H1 (cell line): ENCODE measurements around the gene VTI1B. TPM values are rescaled to one million over a fixed set of nuclear protein-coding genes. Genes with fewer than 3 reads are reported as not detected.

ENCODE experiments used
- CTCF ChIA-PET: fragments of 300-600 bp; sonication (Branson Sonifier 250); formaldehyde crosslinking; loops from one replicate; lab custom pipeline; 2021; ENCODE audit not compliant: partially characterized antibody; lab: Charles Lee
- POLR2A ChIA-PET: fragments of 300-600 bp; sonication (Branson Sonifier 250); formaldehyde crosslinking; loops from one replicate; lab custom pipeline; 2021; ENCODE audit warnings: inconsistent platforms; ENCODE audit not compliant: partially characterized antibody; lab: Charles Lee
- DNase-seq, 2 experiments: peaks; one replicate each; pipeline versions ENCODE4 v3.0.0 to v3.0.0-alpha.2; 2010 to 2022; ENCODE audit warnings: low spot score in 2 of 2, low read depth in 1 of 2, mixed read lengths in 1 of 2
- FAIRE-seq: peaks from 2 replicates; lab custom pipeline; 2011; peaks lifted over from hg19 to GRCh38; lab: Jason Lieb, UNC
- H2AFZ ChIP-seq: 2 replicates; pipeline ENCODE4 v1.8.1; 2012; ENCODE audit warnings: low read length, inconsistent platforms
- H2AK5ac ChIP-seq: 2 replicates; pipeline ENCODE4 v1.6.1; 2013; ENCODE audit warnings: low read depth, low read length
- H2BK120ac ChIP-seq: replicated peaks from 2 replicates; pipeline ENCODE3; 2013; ENCODE audit warnings: low read depth, low read length, inconsistent platforms
- H2BK12ac ChIP-seq: 2 replicates; pipeline ENCODE4 v1.6.1; 2013; ENCODE audit warnings: low read depth, low read length
- H2BK15ac ChIP-seq: 2 replicates; pipeline ENCODE4 v1.6.1; 2013; ENCODE audit warnings: low read length
- H2BK20ac ChIP-seq: 2 replicates; pipeline ENCODE4 v1.6.1; 2013; ENCODE audit warnings: low read length
- H2BK5ac ChIP-seq: 2 replicates; pipeline ENCODE4 v1.6.1; 2013; ENCODE audit warnings: low read depth, low read length
- H3K14ac ChIP-seq: 2 replicates; pipeline ENCODE4 v1.6.1; 2013; ENCODE audit warnings: inconsistent platforms; ENCODE audit not compliant: insufficient read length
- H3K18ac ChIP-seq: 2 replicates; pipeline ENCODE4 v1.6.1; 2013; ENCODE audit warnings: low read length; ENCODE audit errors: extremely low read depth
- H3K23ac ChIP-seq: 2 replicates; pipeline ENCODE4 v1.6.1; 2013; ENCODE audit warnings: inconsistent platforms; ENCODE audit not compliant: insufficient read length
- H3K23me2 ChIP-seq: 2 replicates; pipeline ENCODE4 v1.6.1; 2013; ENCODE audit warnings: low read depth, low read length
- H3K27ac ChIP-seq: 2 replicates; pipeline ENCODE4 v1.6.1; 2011; ENCODE audit warnings: low read depth, low read length, inconsistent platforms
- H3K27me3 ChIP-seq, 4 experiments: replicated peaks in 1 of 4; 1 replicate in 1 of 4; 2 replicates in 3 of 4; pipeline versions ENCODE4 v1.6.1 to v1.8.1; 2011 to 2013; ENCODE audit warnings: low read length in 3 of 4, mild to moderate bottlenecking in 3 of 4, inconsistent platforms in 2 of 4, mixed read lengths in 2 of 4, moderate library complexity in 1 of 4; ENCODE audit not compliant: control insufficient read depth in 3 of 4, insufficient read depth in 3 of 4; ENCODE audit errors: extremely low read depth in 1 of 4
- H3K36me3 ChIP-seq, 4 experiments: 2 replicates each; pipeline versions ENCODE4 v1.6.1 to v1.8.1; 2011 to 2013; ENCODE audit warnings: mild to moderate bottlenecking in 4 of 4, low read length in 3 of 4, moderate library complexity in 2 of 4, control low read depth in 1 of 4, inconsistent platforms in 1 of 4; ENCODE audit not compliant: insufficient read depth in 4 of 4, control insufficient read depth in 2 of 4
- H3K4ac ChIP-seq: replicated peaks from 2 replicates; pipeline ENCODE3; 2013; ENCODE audit warnings: low read length, low read depth, mixed read lengths, inconsistent platforms; ENCODE audit not compliant: insufficient read length
- H3K4me1 ChIP-seq, 4 experiments: replicated peaks in 1 of 4; 1 replicate in 1 of 4; 2 replicates in 3 of 4; pipeline versions ENCODE4 v1.6.1 to v1.8.1; 2011 to 2013; ENCODE audit warnings: low read length in 3 of 4, inconsistent platforms in 2 of 4, mixed read lengths in 1 of 4; ENCODE audit not compliant: insufficient read depth in 4 of 4, control insufficient read depth in 3 of 4
- H3K4me2 ChIP-seq, 2 experiments: 2 replicates each; pipeline versions ENCODE4 v1.6.1 to v1.8.1; 2011 to 2013; ENCODE audit warnings: low read depth in 2 of 2, low read length in 2 of 2, control low read depth in 1 of 2, inconsistent platforms in 1 of 2, mild to moderate bottlenecking in 1 of 2; ENCODE audit not compliant: insufficient read depth in 1 of 2
- H3K4me3 ChIP-seq, 4 experiments: fragments of 200-600, 300-600 bp in 1 of 4; sonication (generic), shearing (Covaris generic), sonication (Bioruptor Twin) in 1 of 4; 2 replicates each; pipeline versions ENCODE4 v1.5.1 to v1.8.1; 2011 to 2016; ENCODE audit warnings: low read length in 4 of 4, low read depth in 3 of 4, control low read depth in 2 of 4, inconsistent platforms in 2 of 4, mild to moderate bottlenecking in 2 of 4, mixed read lengths in 1 of 4, moderate library complexity in 1 of 4; ENCODE audit not compliant: insufficient read depth in 2 of 4; ENCODE audit errors: extremely low read depth in 1 of 4
- H3K56ac ChIP-seq: replicated peaks from 2 replicates; pipeline ENCODE3; 2013; ENCODE audit warnings: low read depth, mild to moderate bottlenecking, mixed read lengths, low read length, inconsistent platforms; ENCODE audit not compliant: insufficient read length
- H3K79me1 ChIP-seq: 2 replicates; pipeline ENCODE4 v1.6.1; 2013; ENCODE audit warnings: low read depth, low read length, control low read depth
- H3K79me2 ChIP-seq, 2 experiments: 2 replicates each; pipeline versions ENCODE4 v1.6.1 to v1.8.1; 2012 to 2013; ENCODE audit warnings: low read length in 2 of 2, mild to moderate bottlenecking in 2 of 2, inconsistent platforms in 1 of 2; ENCODE audit not compliant: insufficient read depth in 2 of 2, control insufficient read depth in 1 of 2
- H3K9ac ChIP-seq, 4 experiments: replicated peaks in 1 of 4; 1 replicate in 1 of 4; 2 replicates in 3 of 4; pipeline versions ENCODE4 v1.6.1 to v1.8.1; 2011 to 2013; ENCODE audit warnings: low read depth in 3 of 4, low read length in 3 of 4, control low read depth in 2 of 4, mild to moderate bottlenecking in 2 of 4, moderate library complexity in 2 of 4, inconsistent platforms in 1 of 4; ENCODE audit errors: extremely low read depth in 1 of 4
- H3K9me3 ChIP-seq, 2 experiments: 2 replicates each; pipeline versions ENCODE4 v1.6.1 to v1.8.1; 2012 to 2013; ENCODE audit warnings: mild to moderate bottlenecking in 2 of 2, moderate library complexity in 2 of 2, control low read depth in 1 of 2, inconsistent platforms in 1 of 2, low read depth in 1 of 2, low read length in 1 of 2, mixed read lengths in 1 of 2; ENCODE audit not compliant: insufficient read depth in 2 of 2
- H4K20me1 ChIP-seq, 2 experiments: replicated peaks in 1 of 2; 2 replicates each; pipeline versions ENCODE3 to v1.8.1; 2011 to 2013; ENCODE audit warnings: inconsistent platforms in 2 of 2, low read length in 2 of 2, mild to moderate bottlenecking in 1 of 2; ENCODE audit not compliant: insufficient read depth in 2 of 2, control insufficient read depth in 1 of 2
- H4K5ac ChIP-seq: 2 replicates; pipeline ENCODE4 v1.6.1; 2013; ENCODE audit warnings: low read length, low read depth, mixed read lengths, inconsistent platforms; ENCODE audit not compliant: insufficient read length
- H4K8ac ChIP-seq: 2 replicates; pipeline ENCODE4 v1.8.0; 2013; ENCODE audit warnings: mild to moderate bottlenecking, moderate library complexity, low read length, inconsistent platforms; ENCODE audit not compliant: insufficient read depth; ENCODE audit errors: extremely low read depth
- H4K91ac ChIP-seq: replicated peaks from 2 replicates; pipeline ENCODE3; 2013; ENCODE audit warnings: low read length, mixed read lengths, inconsistent platforms; ENCODE audit not compliant: insufficient read length
- BACH1 ChIP-seq: IDR thresholded peaks from 2 replicates; pipeline ENCODE4 v1.6.1; 2012; ENCODE audit warnings: low read length, improper control_type of control experiment
- CEBPB ChIP-seq: IDR thresholded peaks from 2 replicates; pipeline ENCODE4 v1.6.1; 2012; ENCODE audit warnings: low read depth, low read length
- CHD1 ChIP-seq: IDR thresholded peaks from 2 replicates; pipeline ENCODE4 v1.6.1; 2012; ENCODE audit warnings: low read depth, low read length, improper control_type of control experiment
- CREB1 ChIP-seq: IDR thresholded peaks from 2 replicates; pipeline ENCODE4 v1.6.1; 2012; ENCODE audit warnings: inconsistent platforms
- HDAC6 ChIP-seq: IDR thresholded peaks from one replicate; pipeline ENCODE4 v1.7.1; 2012; ENCODE audit warnings: low read depth, mild to moderate bottlenecking, inconsistent platforms, low read length, moderate library complexity
- RAD21 ChIP-seq, 2 experiments: IDR thresholded peaks in 1 of 2; conservative IDR thresholded peaks in 1 of 2; 2 replicates each; pipeline ENCODE4 v1.6.1; 2011; ENCODE audit warnings: low read depth in 2 of 2, low read length in 2 of 2, improper control_type of control experiment in 1 of 2, inconsistent platforms in 1 of 2, mild to moderate bottlenecking in 1 of 2, moderate library complexity in 1 of 2
- SAP30 ChIP-seq: fragments of 300-600 bp; sonication (generic); IDR thresholded peaks from 2 replicates; pipeline ENCODE4 v1.7.1; 2012; ENCODE audit warnings: low read length, moderate library complexity, mild to moderate bottlenecking, inconsistent platforms; ENCODE audit not compliant: insufficient read depth, insufficient replicate concordance
- WGBS, 2 experiments: shearing (Covaris generic) in 1 of 2; methylation state at CpG; one replicate each; pipeline versions ENCODE4 v1.1.6 to v1.1.7; 2013 to 2015; ENCODE audit warnings: low lambda C conversion rate in 2 of 2, mixed read lengths in 2 of 2, inconsistent platforms in 1 of 2, low coverage in 1 of 2, missing lambda C conversion rate in 1 of 2; ENCODE audit not compliant: insufficient replicate concordance in 2 of 2, insufficient coverage in 1 of 2, insufficient read length in 1 of 2; ENCODE audit errors: extremely low coverage in 1 of 2, missing lambda C conversion rate in 1 of 2; 5-methylcytosine and 5-hydroxymethylcytosine counted together
- polyA plus RNA-seq, 7 experiments: library from polyadenylated mRNA; depleted of rRNA in 3 of 7; stranded (reverse) in 5 of 7; unstranded in 2 of 7; fragments of >200 nt in 5 of 7; fragments of 200-250 nt in 2 of 7; gene quantifications; 1 replicate in 5 of 7; 2 replicates in 1 of 7; 4 replicates in 1 of 7; pipeline versions ENCODE4 v1.2.1 to v1.2.3, GENCODE V29; 2011 to 2013; ENCODE audit warnings: missing spikeins in 2 of 7, mixed read lengths in 2 of 7
- total RNA-seq: library from RNA; stranded (reverse); fragmentation: NEBNext Ultra II Directional; extraction: Animal tissue kit (Norgen Biotek cat#: 25700); gene quantifications from 2 replicates; pipeline ENCODE4 v1.2.1, GENCODE V29; 2021
- TF ChIP-seq, protein P1 (sequence below), 3 experiments: IDR thresholded peaks; 1 replicate in 2 of 3; 2 replicates in 1 of 3; pipeline versions ENCODE4 v1.5.1 to v1.6.1; 2011; ENCODE audit warnings: low read length in 3 of 3, mild to moderate bottlenecking in 3 of 3, inconsistent platforms in 2 of 3, low read depth in 1 of 3, moderate library complexity in 1 of 3; ENCODE audit not compliant: insufficient read depth in 1 of 3; ENCODE audit errors: control extremely low read depth in 1 of 3
- TF ChIP-seq, protein P2 (sequence below): IDR thresholded peaks from 2 replicates; pipeline ENCODE4 v1.6.1; 2012; ENCODE audit warnings: inconsistent platforms

VTI1B gene
- total and polyA plus RNA-seq, 2 of the 8 experiments (the other 6 are each of a cell fraction or from before 2014, with no cell fraction given): 28.1 to 98.7 TPM

DNA sequence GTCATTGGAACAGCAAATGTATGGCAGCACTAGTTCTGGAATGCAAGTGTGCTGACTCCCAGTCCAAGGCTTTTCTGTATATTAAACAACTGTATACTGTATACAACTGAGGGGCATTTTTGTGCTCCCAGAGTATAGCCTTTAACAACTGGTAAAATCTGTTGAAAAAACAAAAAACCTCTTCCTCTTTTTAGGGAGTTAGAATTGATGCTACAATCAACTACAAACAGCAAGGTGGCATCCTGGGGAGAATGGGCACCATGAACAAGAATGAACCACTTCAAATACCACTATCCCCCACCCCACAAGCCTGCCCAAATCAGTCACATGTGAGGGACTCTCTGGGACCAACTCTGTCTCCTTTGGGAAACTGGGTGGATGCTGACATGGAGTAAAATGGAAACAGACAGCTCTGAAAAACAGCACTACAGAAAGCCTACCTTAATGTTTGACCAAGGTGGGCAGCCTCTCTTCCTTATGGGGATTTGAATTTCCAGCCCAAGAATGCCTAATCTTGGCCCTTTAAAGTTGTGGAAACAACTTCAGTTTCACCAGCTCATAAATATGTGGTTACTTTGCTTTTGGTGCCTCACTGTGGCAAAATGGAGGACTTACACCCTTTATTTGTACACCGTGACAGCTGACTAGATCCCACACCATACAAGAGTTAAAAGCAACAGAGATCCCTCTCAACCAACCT is 7.5 kb downstream of the VTI1B start:
- no peaks in the 10 kb centered on the region for H3K36me3 ChIP-seq
- H4K20me1 ChIP-seq: peaks cover 0 to 8% of the 10 kb centered on the region in 2 experiments
- no peak overlapping the region for H3K4me2 ChIP-seq
- no peaks in the 10 kb centered on the region for H3K9me3 ChIP-seq
- no peak overlapping the region for H3K56ac ChIP-seq
- H3K4me3 ChIP-seq: no peak overlapping the region
- H3K27ac ChIP-seq: no peak overlapping the region
- H2BK120ac ChIP-seq: no peak overlapping the region
- CTCF ChIA-PET: interaction anchor here (0.5 to 14.5 kb wide), 34 partner anchors 9 to 240 kb away, joined by 3 to 142 read pairs (median 4); partner anchors contain the start of genes ARG2 and RDH12
- H3K4ac ChIP-seq: no peak overlapping the region
- H4K5ac ChIP-seq: no peak overlapping the region
- no peak overlapping the region for H3K9ac ChIP-seq
- no peak overlapping the region for H2BK20ac ChIP-seq
- H3K4me1 ChIP-seq: no peaks in the 10 kb centered on the region
- 56% methylated on average over 1 of the region's 1 CpG; no CpG with 5 or more reads in 1 of the 2 experiments for WGBS, 2 experiments
- peaks cover 0 to 65% of the 10 kb centered on the region in 2 experiments; a peak in 2 of 4 replicates for H3K79me2 ChIP-seq
- H3K23me2 ChIP-seq: no peaks in the 10 kb centered on the region
- H4K91ac ChIP-seq: no peak overlapping the region
- no peak overlapping the region for H3K23ac ChIP-seq
- no peak overlapping the region for H2BK15ac ChIP-seq
- no peaks in the 10 kb centered on the region for H3K27me3 ChIP-seq
- no peak overlapping the region for H3K18ac ChIP-seq
- H2AK5ac ChIP-seq: no peak overlapping the region
- no peak overlapping the region for H4K8ac ChIP-seq
- H2AFZ ChIP-seq: no peak overlapping the region
- DNase-seq: no peak
- peak; percentile 81 for FAIRE-seq
- no peak overlapping the region for H2BK5ac ChIP-seq
- peaks cover 2% of the 10 kb centered on the region; the same call in 1 of the 2 replicates for H3K79me1 ChIP-seq
- no peak overlapping the region for H3K14ac ChIP-seq
- POLR2A ChIA-PET: interaction anchor here (0.9 to 1.4 kb wide), 3 partner anchors 28 to 67 kb away, joined by 4 read pairs; partner anchors contain the start of genes PIGH and RDH11
- H2BK12ac ChIP-seq: no peak overlapping the region
- TF ChIP-seq RAD21 (IDR thresholded peaks at IDR 0.05 in 1 of 2, conservative IDR thresholded peaks at IDR 0.05 in 1 of 2; ENCODE audit: low read depth in 2 of 2, low read length in 2 of 2) (peak; percentile 81 to 82), CHD1 (no peak), CEBPB (no peak), CREB1 (no peak), BACH1 (no peak), HDAC6 (no peak), SAP30 (no peak)
- TF ChIP-seq, protein P1, sequence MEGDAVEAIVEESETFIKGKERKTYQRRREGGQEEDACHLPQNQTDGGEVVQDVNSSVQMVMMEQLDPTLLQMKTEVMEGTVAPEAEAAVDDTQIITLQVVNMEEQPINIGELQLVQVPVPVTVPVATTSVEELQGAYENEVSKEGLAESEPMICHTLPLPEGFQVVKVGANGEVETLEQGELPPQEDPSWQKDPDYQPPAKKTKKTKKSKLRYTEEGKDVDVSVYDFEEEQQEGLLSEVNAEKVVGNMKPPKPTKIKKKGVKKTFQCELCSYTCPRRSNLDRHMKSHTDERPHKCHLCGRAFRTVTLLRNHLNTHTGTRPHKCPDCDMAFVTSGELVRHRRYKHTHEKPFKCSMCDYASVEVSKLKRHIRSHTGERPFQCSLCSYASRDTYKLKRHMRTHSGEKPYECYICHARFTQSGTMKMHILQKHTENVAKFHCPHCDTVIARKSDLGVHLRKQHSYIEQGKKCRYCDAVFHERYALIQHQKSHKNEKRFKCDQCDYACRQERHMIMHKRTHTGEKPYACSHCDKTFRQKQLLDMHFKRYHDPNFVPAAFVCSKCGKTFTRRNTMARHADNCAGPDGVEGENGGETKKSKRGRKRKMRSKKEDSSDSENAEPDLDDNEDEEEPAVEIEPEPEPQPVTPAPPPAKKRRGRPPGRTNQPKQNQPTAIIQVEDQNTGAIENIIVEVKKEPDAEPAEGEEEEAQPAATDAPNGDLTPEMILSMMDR (IDR thresholded peaks at IDR 0.05; ENCODE audit: control extremely low read depth in 1 of 3, insufficient read depth in 1 of 3, low read depth in 1 of 3, low read length in 3 of 3): peak in 2 of 3 experiments; percentile 71; a peak in 3 of 4 replicates
- TF ChIP-seq, protein P2, sequence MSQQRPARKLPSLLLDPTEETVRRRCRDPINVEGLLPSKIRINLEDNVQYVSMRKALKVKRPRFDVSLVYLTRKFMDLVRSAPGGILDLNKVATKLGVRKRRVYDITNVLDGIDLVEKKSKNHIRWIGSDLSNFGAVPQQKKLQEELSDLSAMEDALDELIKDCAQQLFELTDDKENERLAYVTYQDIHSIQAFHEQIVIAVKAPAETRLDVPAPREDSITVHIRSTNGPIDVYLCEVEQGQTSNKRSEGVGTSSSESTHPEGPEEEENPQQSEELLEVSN: no peak
